ENCODE data around the gene S1PR5. TPM values are rescaled to one million over a fixed set of nuclear protein-coding genes. Genes with fewer than 3 reads are reported as not detected.

S1PR5 gene
- total and polyA plus RNA-seq, 2 of the 8 experiments (the other 6 are each of a cell fraction or from before 2014, with no cell fraction given), result 2.4 to 8.6 TPM

DNA sequence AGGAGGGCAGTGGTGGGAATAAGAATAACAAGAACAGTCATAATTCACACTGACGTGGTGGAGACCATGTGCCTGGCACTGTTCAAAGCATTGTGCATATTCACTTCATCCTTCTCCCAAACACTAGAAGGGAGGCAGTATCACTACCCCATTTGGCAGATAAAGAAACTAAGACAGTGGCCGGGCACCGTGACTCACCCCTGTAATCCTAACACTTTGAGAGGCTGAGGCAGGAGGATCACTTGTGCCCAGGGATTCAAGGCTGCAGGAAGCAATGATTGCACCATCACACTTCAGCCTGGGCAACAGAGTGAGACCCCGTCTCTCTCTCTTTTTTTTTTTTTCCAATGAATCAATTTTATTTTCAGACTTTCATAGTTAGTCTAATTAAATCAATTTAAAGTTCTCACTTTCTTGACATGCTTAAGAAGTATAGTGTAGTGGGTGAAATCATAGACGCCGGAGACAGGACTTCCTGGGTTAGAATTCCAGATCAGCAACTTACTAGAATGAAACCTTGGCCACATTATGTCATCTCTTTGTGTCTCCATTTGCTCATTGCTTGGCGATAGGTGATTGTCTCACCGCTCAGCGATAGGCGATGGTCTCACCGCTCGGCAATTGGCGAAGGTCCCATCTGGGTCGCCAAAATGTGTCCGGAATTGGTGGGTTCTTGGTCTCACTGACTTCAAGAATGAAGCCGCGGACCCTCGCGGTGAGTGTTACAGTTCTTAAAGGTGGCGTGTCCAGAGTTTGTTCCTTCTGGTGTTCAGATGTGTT is 21.1 kb upstream of the S1PR5 start:
- H2BK12ac ChIP-seq (ENCODE audit: low read depth, low read length), result no peak overlapping the region
- H3K9me3 ChIP-seq (ENCODE audit: insufficient read depth in 2 of 2, low read depth in 1 of 2, low read length in 1 of 2), result no peaks in the 10 kb centered on the region
- H3K79me2 ChIP-seq (ENCODE audit: control insufficient read depth in 1 of 2, insufficient read depth in 2 of 2, low read length in 2 of 2), result no peaks in the 10 kb centered on the region
- H3K4me2 ChIP-seq (ENCODE audit: insufficient read depth in 1 of 2, low read depth in 2 of 2, low read length in 2 of 2), result no peak overlapping the region
- H3K27ac ChIP-seq (ENCODE audit: low read depth, low read length), result no peak overlapping the region
- H2AFZ ChIP-seq (ENCODE audit: low read length), result no peak overlapping the region
- no peaks in the 10 kb centered on the region for H3K4me1 ChIP-seq (replicated peaks in 1 of 4; ENCODE audit: control insufficient read depth in 3 of 4, insufficient read depth in 4 of 4, low read length in 3 of 4)
- no peak for FAIRE-seq
- H3K79me1 ChIP-seq (ENCODE audit: low read depth, low read length), result no peaks in the 10 kb centered on the region
- no peak overlapping the region for H2BK120ac ChIP-seq (replicated peaks; ENCODE audit: low read depth, low read length)
- no peak overlapping the region for H2BK20ac ChIP-seq (ENCODE audit: low read length)
- H4K5ac ChIP-seq (ENCODE audit: insufficient read length, low read depth, low read length), result no peak overlapping the region
- no peaks in the 10 kb centered on the region for H3K36me3 ChIP-seq (ENCODE audit: control insufficient read depth in 2 of 4, insufficient read depth in 4 of 4, low read length in 3 of 4)
- TF ChIP-seq TBP (IDR thresholded peaks at IDR 0.05; ENCODE audit: low read depth, low read length), result no peak
- TF ChIP-seq SAP30 (IDR thresholded peaks at IDR 0.05; ENCODE audit: insufficient read depth, insufficient replicate concordance, low read length), result no peak
- no peak overlapping the region for H3K14ac ChIP-seq (ENCODE audit: insufficient read length)
- no peak overlapping the region for H3K4me3 ChIP-seq (ENCODE audit: extremely low read depth in 1 of 4, insufficient read depth in 2 of 4, low read depth in 3 of 4, low read length in 4 of 4)
- ChIA-PET CTCF (ENCODE audit: partially characterized antibody) (interaction anchor here (0.7 to 1.7 kb wide), 7 partner anchors 9 to 32 kb away, joined by 3 to 11 read pairs (median 3); no protein-coding TSS in a partner anchor), POLR2A (ENCODE audit: partially characterized antibody) (interaction anchor here (0.9 to 1.4 kb wide), 2 partner anchors 14 to 25 kb away, joined by 3 to 5 read pairs; no protein-coding TSS in a partner anchor)
- H3K23me2 ChIP-seq (ENCODE audit: low read depth, low read length), result no peaks in the 10 kb centered on the region
- H3K9ac ChIP-seq (replicated peaks in 1 of 4; ENCODE audit: extremely low read depth in 1 of 4, low read depth in 3 of 4, low read length in 3 of 4), result no peak overlapping the region
- H3K56ac ChIP-seq (replicated peaks; ENCODE audit: insufficient read length, low read depth, low read length), result no peak overlapping the region
- no peak overlapping the region for H3K4ac ChIP-seq (replicated peaks; ENCODE audit: insufficient read length, low read depth, low read length)
- no peak overlapping the region for H4K91ac ChIP-seq (replicated peaks; ENCODE audit: insufficient read length, low read length)
- no peak overlapping the region for H4K8ac ChIP-seq (ENCODE audit: extremely low read depth, insufficient read depth, low read length)
- no peaks in the 10 kb centered on the region for H3K27me3 ChIP-seq (replicated peaks in 1 of 4; ENCODE audit: control insufficient read depth in 3 of 4, extremely low read depth in 1 of 4, insufficient read depth in 3 of 4, low read length in 3 of 4)
- no peak for DNase-seq (ENCODE audit: low read depth in 1 of 2, low spot score in 2 of 2)
- H2BK15ac ChIP-seq (ENCODE audit: low read length), result no peak overlapping the region
- no peak overlapping the region for H3K18ac ChIP-seq (ENCODE audit: extremely low read depth, low read length)
- 87% methylated on average over 20 of the region's 20 CpGs; no CpG with 5 or more reads in 1 of the 2 experiments for WGBS, 2 experiments (ENCODE audit: extremely low coverage in 1 of 2, insufficient coverage in 1 of 2, insufficient read length in 1 of 2, insufficient replicate concordance in 2 of 2, low coverage in 1 of 2, low lambda C conversion rate in 2 of 2, missing lambda C conversion rate in 1 of 2)
- no peak overlapping the region for H2BK5ac ChIP-seq (ENCODE audit: low read depth, low read length)
- no peaks in the 10 kb centered on the region for H4K20me1 ChIP-seq (replicated peaks in 1 of 2; ENCODE audit: control insufficient read depth in 1 of 2, insufficient read depth in 2 of 2, low read length in 2 of 2)
- no peak overlapping the region for H3K23ac ChIP-seq (ENCODE audit: insufficient read length)
- no peak overlapping the region for H2AK5ac ChIP-seq (ENCODE audit: low read depth, low read length)

All from H1 (cell line).